GM06990 (cell line): ENCODE data around the gene CLOCK.
"Not testable (repeated sequence)": the region's sequence is repeated elsewhere in the genome, so short reads cannot be mapped to it uniquely, and the experiment has no call there.

Experiments used
- DNase-seq: peaks from one replicate; pipeline ENCODE4 v3.0.0-alpha.2; 2011; ENCODE audit not compliant: insufficient read length; ENCODE audit errors: extremely low read depth
- H3K27me3 ChIP-seq: replicated peaks from 2 replicates; pipeline ENCODE4 v1.6.0; 2011; ENCODE audit warnings: low read length; ENCODE audit not compliant: control insufficient read depth, insufficient read depth
- H3K36me3 ChIP-seq: 2 replicates; pipeline ENCODE4 v1.5.1; 2011; ENCODE audit warnings: low read length; ENCODE audit not compliant: control insufficient read depth, insufficient read depth
- H3K4me3 ChIP-seq: replicated peaks from 2 replicates; pipeline ENCODE4 v1.5.1; 2011; ENCODE audit warnings: low read depth, mild to moderate bottlenecking, control low read depth, low read length
- TF ChIP-seq, protein P1 (sequence below): IDR thresholded peaks from 2 replicates; pipeline ENCODE4 v1.5.1; 2011; ENCODE audit warnings: low read length, control low read depth, mild to moderate bottlenecking, inconsistent platforms; ENCODE audit not compliant: insufficient read depth, poor library complexity, severe bottlenecking

CLOCK gene, protein sequence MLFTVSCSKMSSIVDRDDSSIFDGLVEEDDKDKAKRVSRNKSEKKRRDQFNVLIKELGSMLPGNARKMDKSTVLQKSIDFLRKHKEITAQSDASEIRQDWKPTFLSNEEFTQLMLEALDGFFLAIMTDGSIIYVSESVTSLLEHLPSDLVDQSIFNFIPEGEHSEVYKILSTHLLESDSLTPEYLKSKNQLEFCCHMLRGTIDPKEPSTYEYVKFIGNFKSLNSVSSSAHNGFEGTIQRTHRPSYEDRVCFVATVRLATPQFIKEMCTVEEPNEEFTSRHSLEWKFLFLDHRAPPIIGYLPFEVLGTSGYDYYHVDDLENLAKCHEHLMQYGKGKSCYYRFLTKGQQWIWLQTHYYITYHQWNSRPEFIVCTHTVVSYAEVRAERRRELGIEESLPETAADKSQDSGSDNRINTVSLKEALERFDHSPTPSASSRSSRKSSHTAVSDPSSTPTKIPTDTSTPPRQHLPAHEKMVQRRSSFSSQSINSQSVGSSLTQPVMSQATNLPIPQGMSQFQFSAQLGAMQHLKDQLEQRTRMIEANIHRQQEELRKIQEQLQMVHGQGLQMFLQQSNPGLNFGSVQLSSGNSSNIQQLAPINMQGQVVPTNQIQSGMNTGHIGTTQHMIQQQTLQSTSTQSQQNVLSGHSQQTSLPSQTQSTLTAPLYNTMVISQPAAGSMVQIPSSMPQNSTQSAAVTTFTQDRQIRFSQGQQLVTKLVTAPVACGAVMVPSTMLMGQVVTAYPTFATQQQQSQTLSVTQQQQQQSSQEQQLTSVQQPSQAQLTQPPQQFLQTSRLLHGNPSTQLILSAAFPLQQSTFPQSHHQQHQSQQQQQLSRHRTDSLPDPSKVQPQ

DNA sequence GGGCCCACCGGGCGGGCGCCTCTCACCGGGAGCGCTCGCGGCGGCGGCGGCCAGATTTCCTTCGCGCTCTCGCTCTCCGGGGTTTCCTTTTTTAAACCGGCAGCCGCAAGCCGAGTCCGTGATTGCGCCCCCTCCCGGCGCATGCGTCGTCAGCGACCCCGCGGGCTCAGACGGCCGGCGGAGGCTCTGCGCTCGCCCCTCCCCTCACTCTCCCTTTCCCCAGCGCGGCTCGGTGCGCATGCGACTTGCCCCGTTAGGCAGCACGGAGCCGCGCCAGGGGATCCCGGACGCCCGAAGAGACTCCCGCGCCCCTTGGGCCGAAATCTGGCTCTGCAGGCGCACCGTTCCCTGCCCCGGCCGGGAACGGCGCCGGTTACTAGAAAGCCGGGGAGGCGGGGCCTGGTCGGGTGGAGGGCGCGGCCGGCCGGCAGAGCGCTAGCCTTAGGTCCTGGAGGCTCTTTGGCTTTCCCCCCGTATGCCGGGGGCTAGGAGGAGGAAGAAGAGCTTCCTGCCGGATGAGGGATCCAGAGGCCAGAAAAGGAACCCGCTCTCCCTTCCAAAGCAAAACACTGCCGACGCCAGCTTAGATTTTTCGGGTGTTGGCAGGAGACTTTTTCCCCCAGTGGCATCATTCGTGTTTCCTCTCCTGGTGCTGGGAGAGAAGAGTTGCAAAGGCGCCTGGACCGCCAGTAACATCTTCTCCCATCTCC, at the start of gene CLOCK:
Gene CLOCK (minus strand): TSS at position 154 of the 710 bp plus-strand sequence. CDS start 64,124 bp downstream, outside the sequence.
- TF ChIP-seq, protein P1, sequence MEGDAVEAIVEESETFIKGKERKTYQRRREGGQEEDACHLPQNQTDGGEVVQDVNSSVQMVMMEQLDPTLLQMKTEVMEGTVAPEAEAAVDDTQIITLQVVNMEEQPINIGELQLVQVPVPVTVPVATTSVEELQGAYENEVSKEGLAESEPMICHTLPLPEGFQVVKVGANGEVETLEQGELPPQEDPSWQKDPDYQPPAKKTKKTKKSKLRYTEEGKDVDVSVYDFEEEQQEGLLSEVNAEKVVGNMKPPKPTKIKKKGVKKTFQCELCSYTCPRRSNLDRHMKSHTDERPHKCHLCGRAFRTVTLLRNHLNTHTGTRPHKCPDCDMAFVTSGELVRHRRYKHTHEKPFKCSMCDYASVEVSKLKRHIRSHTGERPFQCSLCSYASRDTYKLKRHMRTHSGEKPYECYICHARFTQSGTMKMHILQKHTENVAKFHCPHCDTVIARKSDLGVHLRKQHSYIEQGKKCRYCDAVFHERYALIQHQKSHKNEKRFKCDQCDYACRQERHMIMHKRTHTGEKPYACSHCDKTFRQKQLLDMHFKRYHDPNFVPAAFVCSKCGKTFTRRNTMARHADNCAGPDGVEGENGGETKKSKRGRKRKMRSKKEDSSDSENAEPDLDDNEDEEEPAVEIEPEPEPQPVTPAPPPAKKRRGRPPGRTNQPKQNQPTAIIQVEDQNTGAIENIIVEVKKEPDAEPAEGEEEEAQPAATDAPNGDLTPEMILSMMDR = peak; percentile 46
- H3K27me3 ChIP-seq = no peaks in the 10 kb centered on the region
- DNase-seq = peak; percentile 91
- H3K4me3 ChIP-seq = peak within 1 kb of the TSS; percentile 87
- H3K36me3 ChIP-seq = no peaks in the 10 kb centered on the region

DNA sequence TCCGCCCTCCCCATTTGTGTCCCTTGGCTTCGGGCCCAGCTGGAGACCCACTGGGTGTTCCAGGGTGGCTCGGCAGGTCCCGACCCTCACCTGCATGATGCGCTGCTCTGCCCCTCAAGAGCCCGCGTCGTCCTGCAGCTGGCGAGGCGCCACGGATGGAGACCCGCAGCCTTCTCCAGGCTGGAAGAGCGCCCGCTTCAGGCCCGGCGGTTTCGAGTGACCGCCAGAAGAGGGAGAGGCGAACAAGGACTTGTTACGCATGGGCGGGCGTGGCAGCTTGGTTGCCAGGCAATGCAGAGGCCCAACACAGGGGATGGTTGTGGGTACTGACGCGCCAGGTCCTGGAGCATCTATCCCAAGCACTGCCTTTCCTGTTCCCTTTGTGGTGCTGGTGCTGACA, 45.3 kb upstream of the CLOCK start, which contains the start of gene PDCL2:
Gene PDCL2 (minus strand): TSS at position 232 of the 400 bp plus-strand sequence. CDS start 136 bp downstream, at position 96.
- Histone ChIP-seq H3K4me3 (no peak within 1 kb of the TSS), H3K27me3 (no peaks in the 10 kb centered on the region), H3K36me3 (no peaks in the 10 kb centered on the region)
- TF ChIP-seq, protein P1 = no peak
- no peak for DNase-seq

DNA sequence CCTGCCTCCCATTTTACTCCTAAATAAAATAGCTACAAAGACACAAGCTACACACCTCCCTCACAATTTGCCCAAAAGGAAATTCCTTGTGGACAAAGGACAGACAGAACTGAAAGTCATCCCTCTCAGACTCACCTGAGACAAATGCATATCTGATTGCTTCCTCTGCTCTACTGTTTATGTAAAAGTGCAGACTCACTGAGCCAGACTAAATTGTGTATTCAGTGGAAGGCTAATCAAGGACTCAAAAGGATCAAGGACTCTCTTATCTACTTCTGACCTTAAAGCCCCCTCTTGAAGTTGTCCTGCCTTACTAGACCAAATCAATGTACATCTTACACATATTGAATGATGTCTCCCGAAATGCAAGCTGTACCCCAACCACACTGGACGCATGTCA, 41.5 kb upstream of the CLOCK start:
- Histone ChIP-seq H3K4me3 (no peak overlapping the region), H3K27me3 (no peaks in the 10 kb centered on the region), H3K36me3 (no peaks in the 10 kb centered on the region)
- DNase-seq = no peak
- TF ChIP-seq, protein P1 = no peak

DNA sequence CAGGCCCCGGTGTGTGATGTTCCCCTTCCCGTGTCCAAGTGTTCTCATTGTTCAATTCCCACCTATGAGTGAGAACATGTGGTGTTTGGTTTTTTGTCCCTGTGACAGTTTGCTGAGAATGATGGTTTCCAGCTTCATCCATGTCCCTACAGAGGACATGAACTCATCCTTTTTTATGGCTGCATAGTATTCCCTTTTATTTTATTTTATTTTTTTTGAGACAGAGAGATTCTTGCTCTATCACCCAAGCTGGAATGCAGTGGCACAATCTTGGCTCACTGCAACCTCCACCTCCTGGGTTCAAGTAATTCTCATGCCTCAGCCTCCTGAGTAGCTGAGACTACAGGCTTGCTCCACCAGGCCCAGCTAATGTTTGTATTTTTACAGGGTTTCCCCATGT, 36.1 kb upstream of the CLOCK start:
- not testable (repeated sequence) for H3K36me3 ChIP-seq, H3K27me3 ChIP-seq, H3K4me3 ChIP-seq, DNase-seq

DNA sequence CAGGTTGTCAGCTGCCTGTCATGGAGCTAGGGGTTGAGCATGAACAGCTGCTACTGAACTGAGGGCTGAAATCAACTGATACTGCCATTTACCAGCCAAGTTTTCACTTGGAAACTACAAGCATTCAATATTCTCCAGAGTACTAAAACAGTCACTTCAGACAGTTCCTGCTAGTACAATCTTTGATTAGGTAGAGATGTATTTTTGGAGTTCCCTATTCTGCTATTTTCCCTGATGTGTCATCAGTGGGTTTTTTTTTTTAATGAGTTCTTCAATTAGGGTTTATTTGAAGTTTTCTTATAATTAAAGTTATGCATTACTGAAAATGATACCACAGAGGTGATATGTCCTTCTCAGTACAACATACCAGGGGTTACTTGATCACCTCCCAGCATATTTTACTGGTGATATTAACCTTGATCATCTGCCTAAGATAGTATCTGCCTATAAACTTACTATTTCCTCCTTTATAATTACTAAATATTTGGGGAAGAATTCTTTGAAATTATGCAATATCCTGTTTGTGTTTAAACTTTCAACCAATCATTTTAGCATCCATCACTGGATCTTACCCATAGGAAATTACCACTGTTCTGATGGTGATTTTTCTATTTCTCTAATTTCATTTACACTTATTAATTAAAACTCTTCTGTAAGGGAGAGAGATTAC, 31.8 kb upstream of the CLOCK start:
- Histone ChIP-seq H3K27me3 (no peaks in the 10 kb centered on the region), H3K4me3 (no peak overlapping the region), H3K36me3 (no peaks in the 10 kb centered on the region)
- DNase-seq = no peak
- TF ChIP-seq, protein P1 = no peak
